Measurements from ENCODE around the gene ISG20L2.

GRCh38 chr1:156742801-156743200 is 14.2 kb upstream of the ISG20L2 start:
- TF ChIP-seq CTCF (conservative IDR thresholded peaks at IDR 0.05 in 1 of 2, IDR thresholded peaks at IDR 0.05 in 1 of 2; ENCODE audit: low read depth in 1 of 2, low read length in 2 of 2) (no peak), EZH2 (IDR thresholded peaks at IDR 0.05; ENCODE audit: low read length, missing control alignments) (no peak)

Data from fibroblast of lung (primary cell).